A549 (cell line): Measurements from ENCODE around the gene TM2D3. TPM values are rescaled to one million over a fixed set of nuclear protein-coding genes. Genes with fewer than 3 reads are reported as not detected.

Source experiments
- ATAC-seq, 2 experiments: fragments of 200-7000 bp in 1 of 2; fragments of >200 bp in 1 of 2; cut with Nextera tagmentation in 1 of 2; cut with Tn5 transposase in 1 of 2; 3 replicates each; pipeline versions ENCODE4 v1.8.0 to v1.9.1; 2018 to 2020; ENCODE audit warnings: mild to moderate bottlenecking in 1 of 2, moderate library complexity in 1 of 2
- CTCF ChIA-PET: fragments of 300-600 bp; sonication (Branson Sonifier 250); formaldehyde crosslinking; extraction: SDS; loops from one replicate; lab custom pipeline; 2021; ENCODE audit warnings: antibody characterized with exemption, inconsistent platforms; lab: Yijun Ruan, JAX
- POLR2A ChIA-PET: fragments of 350-600 bp; formaldehyde crosslinking; extraction: SDS; loops from one replicate; lab custom pipeline; 2021; ENCODE audit warnings: antibody characterized with exemption, inconsistent platforms; lab: Yijun Ruan, JAX
- DNase-seq, 2 experiments: peaks; one replicate each; pipeline versions ENCODE4 v3.0.0 to v3.0.0-alpha.2; 2011 to 2016; ENCODE audit warnings: low read depth in 1 of 2, low spot score in 1 of 2
- FAIRE-seq: peaks from 2 replicates; lab custom pipeline; 2011; peaks lifted over from hg19 to GRCh38; lab: Jason Lieb, UNC
- H3K27ac ChIP-seq, 2 experiments: fragments of >200 bp; sonication (Bioruptor Twin); formaldehyde crosslinking; 3 replicates each; pipeline ENCODE4 v1.5.1; 2016 to 2017
- H3K4me1 ChIP-seq: fragments of >200 bp; sonication (Bioruptor Twin); formaldehyde crosslinking; 3 replicates; pipeline ENCODE4 v1.6.1; 2016
- H3K4me2 ChIP-seq: fragments of >200 bp; sonication (Bioruptor Twin); formaldehyde crosslinking; 3 replicates; pipeline ENCODE4 v1.6.1; 2016
- H3K4me3 ChIP-seq: fragments of >200 bp; sonication (Bioruptor Twin); formaldehyde crosslinking; 3 replicates; pipeline ENCODE4 v1.5.1; 2016
- H3K9me3 ChIP-seq: fragments of >200 bp; sonication (Bioruptor Twin); formaldehyde crosslinking; 3 replicates; pipeline ENCODE4 v1.6.1; 2016
- BCL3 ChIP-seq: fragments of >200 bp; sonication (Bioruptor Twin); formaldehyde crosslinking; IDR thresholded peaks from 3 replicates; pipeline ENCODE4 v1.6.1; 2016
- CBX2 ChIP-seq: fragments of 200-600 bp; sonication (generic); IDR thresholded peaks from 2 replicates; pipeline ENCODE4 v1.6.1; 2016; ENCODE audit warnings: low read depth, mild to moderate bottlenecking, borderline replicate concordance
- CHD2 ChIP-seq: fragments of 150-350 bp; IDR thresholded peaks from 2 replicates; pipeline ENCODE4 v1.6.1; 2014; ENCODE audit warnings: low read length; ENCODE audit not compliant: partially characterized antibody
- CTCF ChIP-seq: fragments of >200 bp; sonication (Bioruptor Twin); formaldehyde crosslinking; IDR thresholded peaks from 3 replicates; pipeline ENCODE4 v1.5.1; 2016
- EHF ChIP-seq: fragments of 250-450 bp; sonication (Bioruptor Pico); IDR thresholded peaks from 2 replicates; pipeline ENCODE4 v1.5.0; 2020; ENCODE audit warnings: mild to moderate bottlenecking
- ESRRA ChIP-seq: fragments of 150-350 bp; IDR thresholded peaks from 2 replicates; pipeline ENCODE4 v1.6.1; 2014; ENCODE audit warnings: mild to moderate bottlenecking, low read length, borderline replicate concordance
- FOSL2 ChIP-seq, 2 experiments: fragments of 450-650 bp in 1 of 2; fragments of >200 bp in 1 of 2; sonication (Bioruptor Twin) in 1 of 2; formaldehyde crosslinking; IDR thresholded peaks; 2 replicates each; pipeline versions ENCODE4 v1.5.0 to v1.6.1; 2016 to 2020; ENCODE audit warnings: mild to moderate bottlenecking in 1 of 2, moderate library complexity in 1 of 2
- FOXS1 ChIP-seq: fragments of 250-450 bp; sonication (Bioruptor Pico); IDR thresholded peaks from 2 replicates; pipeline ENCODE4 v1.5.0; 2020; ENCODE audit warnings: mild to moderate bottlenecking, moderate library complexity
- HMGXB4 ChIP-seq: fragments of 250-450 bp; sonication (Bioruptor Pico); IDR thresholded peaks from 2 replicates; pipeline ENCODE4 v1.5.0; 2021; ENCODE audit warnings: mild to moderate bottlenecking, moderate library complexity, borderline replicate concordance
- HOXB5 ChIP-seq: fragments of 250-450 bp; sonication (Bioruptor Pico); IDR thresholded peaks from 2 replicates; pipeline ENCODE4 v1.5.0; 2020; ENCODE audit warnings: mild to moderate bottlenecking, moderate library complexity
- JUN ChIP-seq, 2 experiments: fragments of >200 bp; sonication (Bioruptor Twin); formaldehyde crosslinking; IDR thresholded peaks; 2 replicates in 1 of 2; 3 replicates in 1 of 2; pipeline ENCODE4 v1.6.1; 2016 to 2017
- MAFK ChIP-seq: fragments of 450-650 bp; IDR thresholded peaks from 2 replicates; pipeline ENCODE4 v1.6.1; 2014; ENCODE audit not compliant: partially characterized antibody
- MAX ChIP-seq: IDR thresholded peaks from 2 replicates; pipeline ENCODE4 v1.6.1; 2012
- NPAS2 ChIP-seq: fragments of 250-450 bp; sonication (Bioruptor Pico); IDR thresholded peaks from 2 replicates; pipeline ENCODE4 v1.8.0; 2022; ENCODE audit warnings: mild to moderate bottlenecking, moderate library complexity, borderline replicate concordance
- POLR2A ChIP-seq: IDR thresholded peaks from 2 replicates; pipeline ENCODE4 v1.6.1; 2012; ENCODE audit warnings: mild to moderate bottlenecking, low read length
- RFX5 ChIP-seq: fragments of 450-650 bp; IDR thresholded peaks from 2 replicates; pipeline ENCODE4 v1.7.1; 2014; ENCODE audit warnings: antibody characterized with exemption, mild to moderate bottlenecking, moderate library complexity
- RNF2 ChIP-seq: fragments of 200-600 bp; sonication (generic); IDR thresholded peaks from 2 replicates; pipeline ENCODE4 v1.6.1; 2016; ENCODE audit warnings: low read depth, mild to moderate bottlenecking, antibody characterized with exemption, moderate library complexity, borderline replicate concordance
- SMC3 ChIP-seq: fragments of >200 bp; sonication (Bioruptor Twin); formaldehyde crosslinking; IDR thresholded peaks from 3 replicates; pipeline ENCODE4 v1.6.1; 2018; ENCODE audit warnings: inconsistent platforms
- SREBF2 ChIP-seq: fragments of 450-650 bp; IDR thresholded peaks from 2 replicates; pipeline ENCODE4 v1.6.1; 2014; ENCODE audit warnings: mild to moderate bottlenecking, moderate library complexity
- TP53 ChIP-seq: fragments of 250-450 bp; sonication (Bioruptor Pico); IDR thresholded peaks from 2 replicates; pipeline ENCODE4 v1.5.0; 2021; ENCODE audit warnings: mild to moderate bottlenecking, moderate library complexity
- WGBS: methylation state at CpG from one replicate; pipeline ENCODE4 v1.1.6; 2017; ENCODE audit errors: missing lambda C conversion rate; 5-methylcytosine and 5-hydroxymethylcytosine counted together
- polyA plus RNA-seq, 4 experiments: library from polyadenylated mRNA; depleted of rRNA in 3 of 4; stranded (reverse); fragments of >200 nt; fragmentation: RNase III in 1 of 4; extraction: RNeasy Plus Mini Kit Qiagen cat#74134 plus additional on column Dnase treatment in 1 of 4; gene quantifications; 2 replicates in 3 of 4; 3 replicates in 1 of 4; pipeline ENCODE4 v1.2.3, GENCODE V29; 2011 to 2017

Gene TM2D3
- polyA plus RNA-seq, 2 of the 4 experiments (the other 2 are of a cell fraction): 39.6 to 76.6 TPM

- ChIA-PET CTCF (interaction anchor here (0.7 to 1.6 kb wide), 2 partner anchors 11 to 130 kb away, joined by 3 read pairs; no protein-coding TSS in a partner anchor), POLR2A (no interaction called here)
- no peak overlapping the region for H3K4me3 ChIP-seq
- H3K27ac ChIP-seq: no peak overlapping the region
- peaks cover 2% of the 10 kb centered on the region; the same call in 1 of the 3 replicates for H3K4me1 ChIP-seq
- H3K4me2 ChIP-seq: no peak overlapping the region
- DNase-seq: no peak
- no peak for ATAC-seq
- H3K9me3 ChIP-seq: no peaks in the 10 kb centered on the region
- FAIRE-seq: no peak
- no peak for TF ChIP-seq HMGXB4 (CRISPR knock-in tag)
- TF ChIP-seq HOXB5 (CRISPR knock-in tag): no peak
- TF ChIP-seq BCL3: no peak
- no peak for TF ChIP-seq RFX5
- TF ChIP-seq RNF2: no peak
- no peak for TF ChIP-seq MAX
- TF ChIP-seq POLR2A: no peak
- TF ChIP-seq MAFK: no peak
- no peak for TF ChIP-seq CBX2
- TF ChIP-seq JUN (IDR thresholded peaks at IDR 0.05): no peak
- TF ChIP-seq FOSL2 (IDR thresholded peaks at IDR 0.05): no peak
- no peak for TF ChIP-seq FOSL2 (CRISPR knock-in tag; IDR thresholded peaks at IDR 0.05)
- no peak for TF ChIP-seq CTCF
- 77% methylated on average over 2 of the region's 2 CpGs for WGBS
These were observed 46.1 kb upstream of the TM2D3 start for GRCh38 chr15:101698314-101698713.

- TF ChIP-seq ESRRA: no peak
- no peak for TF ChIP-seq SREBF2
- no peak for TF ChIP-seq CHD2
- no peak for TF ChIP-seq CBX2
- no peak for TF ChIP-seq TP53 (CRISPR knock-in tag)
- TF ChIP-seq FOXS1 (CRISPR knock-in tag): no peak
- TF ChIP-seq SMC3: no peak
- no peak for TF ChIP-seq NPAS2 (CRISPR knock-in tag)
- TF ChIP-seq EHF (CRISPR knock-in tag): no peak
- peaks cover 2% of the 10 kb centered on the region; the same call in 1 of the 3 replicates for H3K4me1 ChIP-seq
- no peaks in the 10 kb centered on the region for H3K9me3 ChIP-seq
- no peak overlapping the region for H3K27ac ChIP-seq
- no peak overlapping the region for H3K4me3 ChIP-seq
- 89% methylated on average over 7 of the region's 7 CpGs for WGBS
- ATAC-seq (no peak), DNase-seq (no peak), FAIRE-seq (no peak)
- no peak overlapping the region for H3K4me2 ChIP-seq
- CTCF ChIA-PET: interaction anchor here (0.8 to 1.6 kb wide), 2 partner anchors 10 to 26 kb away, joined by 3 read pairs; partner anchors contain the start of gene TARS3
- POLR2A ChIA-PET: no interaction called here
These were observed 45.3 kb upstream of the TM2D3 start for GRCh38 chr15:101697488-101697887.
